Measurements from ENCODE around the gene SLC5A12. TPM values are rescaled to one million over a fixed set of nuclear protein-coding genes. Genes with fewer than 3 reads are reported as not detected.

Gene SLC5A12
- total and polyA plus RNA-seq, 10 of the 15 experiments (the other 5 are each of a cell fraction or from before 2014, with no cell fraction given) = 0.06 to 0.15 TPM; not detected in 8

GRCh38 chr11:26719998-26720397 lies 1.9 kb downstream of the SLC5A12 start (continued):
- TF ChIP-seq ZZZ3 (IDR thresholded peaks at IDR 0.05; ENCODE audit: control insufficient read depth, insufficient read length, low read depth) (no peak), CHD2 (IDR thresholded peaks at IDR 0.05; ENCODE audit: borderline replicate concordance, low read depth, low read length) (no peak), ZBTB11 (CRISPR knock-in tag; IDR thresholded peaks at IDR 0.05) (no peak), CREB1 (IDR thresholded peaks at IDR 0.05; ENCODE audit: low read depth) (no peak), STAT1 (conservative IDR thresholded peaks at IDR 0.05) (no peak)

GRCh38 chr11:26719289-26719973 lies 2.4 kb downstream of the SLC5A12 start:
- CTCF ChIA-PET = no interaction called here
- 45% methylated on average over 2 of the region's 2 CpGs for WGBS (ENCODE audit: insufficient coverage, insufficient replicate concordance, low lambda C conversion rate, missing lambda C conversion rate)
- POLR2A ChIA-PET = no interaction called here

More at GRCh38 chr11:26719289-26719973, 2.4 kb downstream of the SLC5A12 start:
- no peaks in the 10 kb centered on the region for H4K20me1 ChIP-seq (ENCODE audit: control insufficient read depth, insufficient read depth)
- intact Hi-C loops (cut with micrococcal nuclease; ENCODE audit: unreplicated experiment) (no loop called here), in situ Hi-C loops (cut with MboI) (no loop called here)
- no peak overlapping the region for H3K4me2 ChIP-seq (ENCODE audit: control insufficient read depth, insufficient read depth)
- H3K9ac ChIP-seq (ENCODE audit: control insufficient read depth, insufficient read depth, low read length) = no peak overlapping the region
- DNase-seq (ENCODE audit: low read depth, low spot score) (no peak), ATAC-seq (no peak), FAIRE-seq (no peak)
- no peaks in the 10 kb centered on the region for H3K4me1 ChIP-seq (ENCODE audit: control insufficient read depth, insufficient read depth, low read length)
- TF ChIP-seq GABPA (IDR thresholded peaks at IDR 0.05; ENCODE audit: low read depth) = no peak
- no peak for TF ChIP-seq ZNF207 (IDR thresholded peaks at IDR 0.05; ENCODE audit: borderline replicate concordance)
- TF ChIP-seq SMAD1 (IDR thresholded peaks at IDR 0.05; ENCODE audit: low read depth, partially characterized antibody) = no peak
- no peak for TF ChIP-seq PBX3 (IDR thresholded peaks at IDR 0.05; ENCODE audit: insufficient replicate concordance, low read depth, low read length)
- no peak for TF ChIP-seq SIN3A (IDR thresholded peaks at IDR 0.05; ENCODE audit: low read depth, low read length)
- no peak for TF ChIP-seq RUNX3 (IDR thresholded peaks at IDR 0.05; ENCODE audit: low read length)
- TF ChIP-seq EGR1 (IDR thresholded peaks at IDR 0.05; ENCODE audit: borderline replicate concordance in 1 of 2, low read depth in 2 of 2, low read length in 2 of 2) = no peak
- TF ChIP-seq ZSCAN29 (IDR thresholded peaks at IDR 0.05) = no peak
- no peak for TF ChIP-seq KLF5 (IDR thresholded peaks at IDR 0.05; ENCODE audit: partially characterized antibody)
- H3K9me3 ChIP-seq (replicated peaks; ENCODE audit: control insufficient read depth, insufficient read depth, low read length) = no peaks in the 10 kb centered on the region
- RAD21 ChIA-PET (ENCODE audit: unreplicated experiment) = no interaction called here
- no TSS peak for BruUV-seq (replicated peaks)
- H3K27me3 ChIP-seq (replicated peaks in 1 of 2; ENCODE audit: control insufficient read depth in 2 of 2, insufficient read depth in 2 of 2, low read length in 1 of 2) = no peaks in the 10 kb centered on the region
- no peak overlapping the region for H3K27ac ChIP-seq (ENCODE audit: control insufficient read depth, insufficient read depth)
- SMC1A ChIA-PET (ENCODE audit: uncharacterized antibody, unreplicated experiment) = no interaction called here
- no peak overlapping the region for H2AFZ ChIP-seq (ENCODE audit: control insufficient read depth, low read depth, low read length)
- no peaks in the 10 kb centered on the region for H3K36me3 ChIP-seq (ENCODE audit: control insufficient read depth in 2 of 2, insufficient read depth in 2 of 2, low read length in 1 of 2)
- no peak overlapping the region for H3K4me3 ChIP-seq
- H3K79me2 ChIP-seq (ENCODE audit: control insufficient read depth, insufficient read depth, low read length) = no peaks in the 10 kb centered on the region

All from GM12878 (cell line).